AG09309 (cell line): ENCODE measurements around the gene SNRNP200.
"Not testable (repeated sequence)": the region's sequence is repeated elsewhere in the genome, so short reads cannot be mapped to it uniquely, and the experiment has no call there.

Experiments
- DNase-seq: peaks from one replicate; pipeline ENCODE4 v3.0.0-alpha.2; 2010; ENCODE audit warnings: low read depth
- H3K4me3 ChIP-seq: 2 replicates; pipeline ENCODE4 v1.5.1; 2011; ENCODE audit warnings: mild to moderate bottlenecking, low read depth, low read length, moderate library complexity; ENCODE audit not compliant: control insufficient read depth
- CTCF ChIP-seq: IDR thresholded peaks from 2 replicates; pipeline ENCODE4 v1.5.1; 2011; ENCODE audit warnings: mild to moderate bottlenecking, low read depth, low read length, inconsistent platforms; ENCODE audit not compliant: insufficient read depth, control insufficient read depth; ENCODE audit errors: missing control alignments

Gene SNRNP200

GRCh38 chr2:96261328-96262003, 43.9 kb downstream of the SNRNP200 start:
- no peak overlapping the region for H3K4me3 ChIP-seq
- TF ChIP-seq CTCF: no peak
- DNase-seq: no peak

DNA sequence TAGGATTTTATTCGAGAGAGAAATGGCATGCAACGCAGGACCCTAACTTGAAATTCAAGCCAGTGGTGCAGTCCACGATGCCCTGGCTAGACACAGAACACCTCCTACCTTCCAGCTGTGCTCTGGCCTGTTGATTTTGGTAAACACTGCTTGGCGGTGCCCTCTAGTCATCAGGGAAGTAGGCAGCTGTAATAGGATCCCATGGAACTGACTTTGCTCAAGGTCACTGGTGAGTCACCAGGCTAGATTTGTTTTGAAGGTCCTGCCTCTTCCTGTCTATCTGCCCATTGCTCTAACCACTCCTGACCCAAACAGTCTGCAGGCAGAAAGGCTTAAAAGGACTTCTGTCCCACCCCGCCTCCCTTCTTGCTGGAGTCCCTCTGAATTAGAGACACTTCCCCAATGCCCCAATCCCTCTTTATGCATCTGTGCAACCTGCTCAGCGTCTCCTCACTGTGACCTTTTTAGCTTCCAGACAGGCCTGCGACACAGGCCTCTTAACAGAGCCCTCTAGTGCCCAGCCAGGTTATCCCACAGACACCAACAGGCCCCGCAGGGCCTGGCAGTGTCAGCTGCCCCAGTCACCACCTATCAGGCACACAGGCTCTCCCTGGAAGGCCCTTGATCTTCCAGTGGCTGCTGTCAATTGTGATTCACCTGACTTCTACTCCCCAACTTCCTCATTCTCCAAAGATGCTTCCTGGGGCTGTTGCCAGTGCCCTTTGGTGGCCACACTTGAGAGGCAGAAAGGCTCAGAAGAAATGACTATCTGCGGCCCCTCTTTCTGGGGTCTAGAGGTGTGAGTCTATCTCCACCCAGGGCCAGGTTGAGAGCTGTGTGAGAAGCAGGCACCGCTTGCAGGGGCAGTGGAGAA, 44.7 kb downstream of the SNRNP200 start:
- DNase-seq: peak; percentile 64
- no peak overlapping the region for H3K4me3 ChIP-seq
- TF ChIP-seq CTCF: peak; percentile 40

DNA sequence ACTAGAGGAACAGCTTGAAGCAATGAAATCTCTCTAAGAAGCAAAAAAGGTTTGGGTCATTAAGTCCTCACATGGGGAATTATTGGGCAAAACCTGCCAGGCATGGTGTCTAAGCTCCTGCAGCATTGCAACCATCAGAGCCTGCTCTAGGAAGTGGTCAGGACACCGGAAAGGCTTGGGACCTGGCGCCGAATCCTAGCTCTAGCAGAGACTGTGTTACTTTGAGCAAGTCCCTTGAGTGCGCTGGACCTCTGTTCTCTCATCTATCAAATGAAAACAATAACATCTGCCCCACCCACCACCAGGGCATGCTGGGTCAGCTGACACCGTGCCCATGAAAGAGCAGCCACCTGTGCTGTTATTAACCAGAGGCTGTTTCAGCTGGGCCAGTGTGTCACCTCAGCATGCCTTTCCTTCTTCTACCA, 45.8 kb downstream of the SNRNP200 start:
- H3K4me3 ChIP-seq: no peak overlapping the region
- TF ChIP-seq CTCF: no peak
- no peak for DNase-seq

GRCh38 chr2:96258166-96259022, 47.0 kb downstream of the SNRNP200 start:
- no peak for TF ChIP-seq CTCF
- no peak for DNase-seq
- no peak overlapping the region for H3K4me3 ChIP-seq

DNA sequence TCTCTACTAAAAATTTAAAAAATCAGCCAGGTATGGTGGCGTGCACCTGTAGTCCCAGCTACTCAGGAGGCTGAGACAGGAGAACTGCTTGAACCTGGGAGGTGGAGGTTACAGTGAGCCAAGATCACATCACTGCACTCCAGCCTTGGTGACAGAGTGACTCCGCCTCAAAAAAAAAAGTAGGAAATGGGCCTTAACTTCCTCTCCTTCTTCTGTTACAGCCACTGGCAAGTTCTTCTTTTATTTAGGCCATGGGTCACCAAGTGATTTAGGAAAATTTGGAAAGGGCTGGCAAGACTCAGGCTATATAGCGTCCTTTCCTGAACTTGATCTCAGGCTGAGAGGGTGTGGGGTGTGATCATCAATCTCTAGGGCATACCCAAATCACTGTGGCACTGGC, 47.6 kb downstream of the SNRNP200 start:
- not testable (repeated sequence) for H3K4me3 ChIP-seq, DNase-seq

DNA sequence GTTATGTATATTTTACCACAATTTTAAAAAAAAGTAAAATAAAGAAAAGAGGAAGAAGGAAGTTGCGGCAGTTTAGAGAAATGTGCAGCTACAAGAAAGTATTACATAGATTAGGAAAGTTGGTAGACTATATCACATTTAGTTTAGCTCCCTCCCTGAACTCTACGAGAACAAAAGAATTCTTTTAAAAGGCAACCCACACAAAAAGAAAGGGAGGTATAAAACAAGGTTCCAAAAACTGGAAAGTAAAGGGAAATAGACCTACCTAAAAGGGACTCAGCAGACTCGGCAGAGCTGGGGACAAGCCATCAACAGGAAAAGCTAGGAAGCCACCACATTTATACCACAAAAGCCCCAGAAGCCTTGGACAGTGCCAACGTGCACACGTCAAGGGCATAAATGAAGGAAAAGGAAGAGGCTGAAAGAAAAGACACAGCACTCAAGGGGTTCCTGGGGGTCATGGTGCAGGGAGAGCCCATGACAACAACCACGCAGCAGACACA, 48.7 kb downstream of the SNRNP200 start:
- no peak for DNase-seq
- no peak for TF ChIP-seq CTCF
- H3K4me3 ChIP-seq: no peak overlapping the region
